ENCODE measurements around the gene SNRPD3.
"Not testable (repeated sequence)": the region's sequence is repeated elsewhere in the genome, so short reads cannot be mapped to it uniquely, and the experiment has no call there.

Gene SNRPD3

DNA sequence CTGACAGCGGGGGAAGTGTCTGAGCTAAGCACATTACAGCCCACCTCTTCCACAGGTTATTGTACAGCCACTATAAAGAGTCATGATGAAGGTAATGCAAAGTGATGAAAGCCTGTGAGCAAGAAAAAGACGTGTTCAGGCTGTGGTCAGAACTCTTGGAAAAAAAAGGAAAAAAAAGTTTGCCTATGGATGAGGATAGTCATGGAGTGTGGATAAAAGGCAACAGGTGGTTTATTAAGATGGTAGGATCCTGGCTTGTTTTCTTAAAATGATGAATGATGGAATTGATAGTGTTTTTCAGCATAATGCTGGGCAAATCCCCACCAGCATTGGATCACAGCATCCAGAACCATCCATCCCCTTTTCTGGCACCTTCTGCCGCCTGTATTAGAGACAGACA is 37.6 kb upstream of the SNRPD3 start:
- Histone ChIP-seq H3K27me3 (ENCODE audit: insufficient read depth, low read length) (no peaks in the 10 kb centered on the region), H3K36me3 (ENCODE audit: insufficient read depth, low read depth, low read length) (no peaks in the 10 kb centered on the region), H3K9me3 (ENCODE audit: insufficient read depth, low read depth, low read length) (no peaks in the 10 kb centered on the region), H3K27ac (ENCODE audit: low read length) (no peak overlapping the region), H3K9ac (ENCODE audit: low read depth, low read length) (no peak overlapping the region), H3K4me3 (ENCODE audit: low read length) (no peak overlapping the region), H3K4me1 (ENCODE audit: insufficient read depth, low read length) (peaks cover 7% of the 10 kb centered on the region; the same call in 1 of the 2 replicates)

DNA sequence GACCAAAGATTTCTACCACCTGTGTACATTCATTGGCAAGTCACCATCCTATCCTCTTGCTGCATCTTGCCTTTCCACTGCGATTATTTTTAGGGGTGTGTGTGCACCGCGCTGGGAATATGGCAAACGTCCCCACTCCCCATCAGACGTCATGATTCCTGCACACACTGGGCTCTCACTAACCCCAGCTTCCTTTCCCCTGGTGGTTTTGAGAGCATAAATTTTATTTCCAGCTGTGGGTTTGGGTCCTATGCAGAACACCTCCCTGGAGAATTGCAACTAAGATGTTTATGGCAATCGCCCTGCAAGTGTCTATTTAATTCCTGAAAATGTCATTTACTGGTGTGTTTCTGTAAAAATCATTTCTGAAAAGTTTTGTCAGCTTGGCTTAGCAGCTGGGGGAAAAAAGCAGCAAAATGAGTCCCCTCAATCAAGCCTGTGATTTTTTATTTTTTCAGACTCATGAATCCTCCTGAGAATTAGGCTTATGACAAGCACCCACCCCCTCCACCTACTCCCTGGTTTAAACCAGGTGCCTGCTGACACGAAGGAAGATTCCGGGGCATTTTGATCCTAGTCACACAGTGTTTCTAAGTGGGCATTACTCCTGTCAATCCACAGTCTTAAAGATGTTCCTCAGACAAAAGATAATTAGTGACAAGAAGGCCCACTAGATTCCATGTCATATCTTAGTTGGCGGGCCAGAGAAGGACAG is 36.9 kb upstream of the SNRPD3 start:
- H3K9ac ChIP-seq (ENCODE audit: low read depth, low read length), result no peak overlapping the region
- peaks cover 7% of the 10 kb centered on the region; the same call in 1 of the 2 replicates for H3K4me1 ChIP-seq (ENCODE audit: insufficient read depth, low read length)
- H3K27ac ChIP-seq (ENCODE audit: low read length), result no peak overlapping the region
- H3K9me3 ChIP-seq (ENCODE audit: insufficient read depth, low read depth, low read length), result no peaks in the 10 kb centered on the region
- H3K36me3 ChIP-seq (ENCODE audit: insufficient read depth, low read depth, low read length), result no peaks in the 10 kb centered on the region
- no peak overlapping the region for H3K4me3 ChIP-seq (ENCODE audit: low read length)
- no peaks in the 10 kb centered on the region for H3K27me3 ChIP-seq (ENCODE audit: insufficient read depth, low read length)

- Histone ChIP-seq H3K9ac (ENCODE audit: low read depth, low read length) (no peak overlapping the region), H3K4me3 (ENCODE audit: low read length) (no peak overlapping the region), H3K27me3 (ENCODE audit: insufficient read depth, low read length) (no peaks in the 10 kb centered on the region), H3K9me3 (ENCODE audit: insufficient read depth, low read depth, low read length) (no peaks in the 10 kb centered on the region), H3K27ac (ENCODE audit: low read length) (no peak overlapping the region), H3K36me3 (ENCODE audit: insufficient read depth, low read depth, low read length) (no peaks in the 10 kb centered on the region), H3K4me1 (ENCODE audit: insufficient read depth, low read length) (peaks cover 7% of the 10 kb centered on the region; the same call in 1 of the 2 replicates)
These were observed 36.3 kb upstream of the SNRPD3 start for GRCh38 chr22:24519496-24519895.

DNA sequence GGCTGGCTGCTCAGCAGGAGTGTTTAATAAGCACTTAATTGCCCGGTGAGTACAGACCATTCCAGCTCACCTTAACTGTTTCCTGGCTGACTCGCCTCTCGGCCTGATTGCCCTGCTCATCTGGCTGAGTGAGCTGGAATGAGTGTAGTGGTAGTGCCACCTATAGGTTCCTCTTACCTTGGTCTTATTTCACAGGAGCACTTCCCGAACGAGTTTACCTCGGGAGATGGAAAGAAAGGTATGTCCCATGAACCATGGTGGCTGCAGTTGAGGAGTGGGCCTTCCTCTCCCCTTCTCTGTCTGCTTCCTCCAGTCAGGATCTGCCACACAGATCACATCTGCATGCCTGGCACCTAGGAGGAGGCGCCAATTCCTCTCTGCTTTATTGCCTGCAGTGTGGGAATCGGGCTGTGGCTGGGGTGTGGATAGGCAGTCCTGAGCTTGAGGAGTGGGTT is 34.0 kb upstream of the SNRPD3 start:
- Histone ChIP-seq H3K27ac (ENCODE audit: low read length) (no peak overlapping the region), H3K4me1 (ENCODE audit: insufficient read depth, low read length) (0 out of 2 replicates have a peak, but pooled peaks cover 3% of the 10 kb centered on the region), H3K9ac (ENCODE audit: low read depth, low read length) (no peak overlapping the region), H3K36me3 (ENCODE audit: insufficient read depth, low read depth, low read length) (no peaks in the 10 kb centered on the region), H3K27me3 (ENCODE audit: insufficient read depth, low read length) (no peaks in the 10 kb centered on the region), H3K4me3 (ENCODE audit: low read length) (no peak overlapping the region), H3K9me3 (ENCODE audit: insufficient read depth, low read depth, low read length) (no peaks in the 10 kb centered on the region)

DNA sequence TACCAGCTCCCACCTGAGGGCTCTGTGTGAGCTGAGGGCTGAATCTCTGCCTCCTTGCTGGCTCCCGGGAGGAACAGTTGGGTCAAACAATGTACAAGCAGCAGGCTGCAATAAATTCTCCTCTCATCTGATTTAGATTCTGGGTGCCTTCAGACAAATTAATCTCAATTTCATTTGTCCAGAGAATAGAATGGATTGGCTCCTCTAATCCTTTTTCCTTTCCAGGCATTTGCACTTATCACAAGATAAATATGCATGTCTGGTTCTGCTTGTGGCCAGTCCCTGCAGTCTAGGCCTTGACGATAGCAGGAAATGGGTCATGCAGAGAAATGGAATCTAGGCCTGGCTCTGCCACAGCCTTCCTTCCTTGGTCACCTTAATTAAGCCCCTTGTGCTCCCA is 31.9 kb upstream of the SNRPD3 start:
- Histone ChIP-seq H3K9ac (ENCODE audit: low read depth, low read length) (no peak overlapping the region), H3K4me3 (ENCODE audit: low read length) (no peak overlapping the region), H3K9me3 (ENCODE audit: insufficient read depth, low read depth, low read length) (no peaks in the 10 kb centered on the region), H3K36me3 (ENCODE audit: insufficient read depth, low read depth, low read length) (no peaks in the 10 kb centered on the region), H3K4me1 (ENCODE audit: insufficient read depth, low read length) (0 out of 2 replicates have a peak, but pooled peaks cover 3% of the 10 kb centered on the region), H3K27ac (ENCODE audit: low read length) (no peak overlapping the region), H3K27me3 (ENCODE audit: insufficient read depth, low read length) (no peaks in the 10 kb centered on the region)

DNA sequence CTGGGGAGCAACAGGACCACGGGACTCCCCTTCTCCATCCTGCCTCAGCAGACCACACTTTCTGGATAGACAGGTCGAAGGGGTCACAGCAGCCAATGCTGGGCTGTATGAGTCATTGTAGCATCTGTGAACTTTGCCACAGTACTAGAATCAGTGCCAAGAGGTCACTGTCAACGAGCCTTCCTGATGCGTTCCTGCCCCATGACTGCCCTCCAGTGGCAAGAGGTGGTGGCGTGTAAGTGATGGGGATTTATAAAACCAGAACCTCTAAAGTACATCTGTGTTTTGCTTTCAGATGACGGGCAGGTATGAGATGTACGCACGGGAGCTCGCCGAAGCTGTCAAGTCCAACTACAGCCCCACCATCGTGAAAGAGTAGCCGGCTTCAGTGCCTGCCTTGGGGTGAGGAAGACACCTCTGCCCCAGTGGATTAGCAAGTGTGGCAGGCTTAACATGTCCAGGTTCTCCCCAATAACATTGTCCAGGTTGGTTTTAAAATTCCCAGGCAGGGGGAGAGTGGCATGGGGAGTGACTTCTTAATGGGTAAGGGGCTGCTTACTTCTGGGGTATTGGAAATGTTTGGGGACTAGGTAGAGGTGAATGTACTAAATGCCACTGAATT is 30.3 kb upstream of the SNRPD3 start:
- Histone ChIP-seq H3K4me3 (ENCODE audit: low read length) (no peak overlapping the region), H3K9me3 (ENCODE audit: insufficient read depth, low read depth, low read length) (no peaks in the 10 kb centered on the region), H3K4me1 (ENCODE audit: insufficient read depth, low read length) (0 out of 2 replicates have a peak, but pooled peaks cover 3% of the 10 kb centered on the region), H3K27me3 (ENCODE audit: insufficient read depth, low read length) (no peaks in the 10 kb centered on the region), H3K9ac (ENCODE audit: low read depth, low read length) (no peak overlapping the region), H3K27ac (ENCODE audit: low read length) (no peak overlapping the region), H3K36me3 (ENCODE audit: insufficient read depth, low read depth, low read length) (no peaks in the 10 kb centered on the region)

- Histone ChIP-seq H3K27me3 (ENCODE audit: insufficient read depth, low read length) (no peaks in the 10 kb centered on the region), H3K9me3 (ENCODE audit: insufficient read depth, low read depth, low read length) (no peaks in the 10 kb centered on the region), H3K9ac (ENCODE audit: low read depth, low read length) (no peak overlapping the region), H3K4me1 (ENCODE audit: insufficient read depth, low read length) (0 out of 2 replicates have a peak, but pooled peaks cover 3% of the 10 kb centered on the region), H3K4me3 (ENCODE audit: low read length) (no peak overlapping the region), H3K36me3 (ENCODE audit: insufficient read depth, low read depth, low read length) (no peaks in the 10 kb centered on the region), H3K27ac (ENCODE audit: low read length) (no peak overlapping the region)
These were observed 29.6 kb upstream of the SNRPD3 start for GRCh38 chr22:24526191-24526590.

DNA sequence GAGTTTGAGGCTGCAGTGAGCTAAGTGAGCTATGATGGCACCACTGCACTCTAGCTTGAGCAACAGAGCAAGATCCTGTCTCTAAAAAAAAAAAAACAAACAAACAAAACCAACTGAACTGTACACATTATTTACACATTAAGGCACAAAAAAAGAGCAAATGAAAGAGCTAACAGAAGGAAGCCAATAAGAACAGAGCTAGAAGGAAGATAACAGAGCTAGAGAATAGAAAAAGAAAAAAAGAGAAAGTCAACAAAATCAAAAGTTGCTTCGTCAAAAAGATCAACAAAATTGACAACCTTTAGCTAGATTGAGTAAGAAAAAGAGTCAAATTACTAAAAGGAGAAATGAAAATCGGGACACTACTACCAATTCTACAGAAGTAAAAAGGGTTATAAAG is 25.9 kb upstream of the SNRPD3 start:
- no peaks in the 10 kb centered on the region for H3K4me1 ChIP-seq (ENCODE audit: insufficient read depth, low read length)

GRCh38 chr22:24530968-24531367 is 24.8 kb upstream of the SNRPD3 start:
- H3K36me3 ChIP-seq (ENCODE audit: insufficient read depth, low read depth, low read length); H3K4me1 ChIP-seq (ENCODE audit: insufficient read depth, low read length); H3K4me3 ChIP-seq (ENCODE audit: low read length); H3K27me3 ChIP-seq (ENCODE audit: insufficient read depth, low read length); H3K27ac ChIP-seq (ENCODE audit: low read length); H3K9me3 ChIP-seq (ENCODE audit: insufficient read depth, low read depth, low read length); H3K9ac ChIP-seq (ENCODE audit: low read depth, low read length): not testable (repeated sequence)

More for the DNA sequence above, 25.9 kb upstream of the SNRPD3 start:
- Histone ChIP-seq H3K27ac (ENCODE audit: low read length) (no peak overlapping the region), H3K36me3 (ENCODE audit: insufficient read depth, low read depth, low read length) (no peaks in the 10 kb centered on the region), H3K27me3 (ENCODE audit: insufficient read depth, low read length) (no peaks in the 10 kb centered on the region), H3K4me3 (ENCODE audit: low read length) (no peak overlapping the region), H3K9ac (ENCODE audit: low read depth, low read length) (no peak overlapping the region), H3K9me3 (ENCODE audit: insufficient read depth, low read depth, low read length) (no peaks in the 10 kb centered on the region)

GRCh38 chr22:24532075-24532474 is 23.7 kb upstream of the SNRPD3 start:
- Histone ChIP-seq H3K4me1 (ENCODE audit: insufficient read depth, low read length) (no peaks in the 10 kb centered on the region), H3K9me3 (ENCODE audit: insufficient read depth, low read depth, low read length) (no peaks in the 10 kb centered on the region), H3K4me3 (ENCODE audit: low read length) (no peak overlapping the region), H3K27me3 (ENCODE audit: insufficient read depth, low read length) (no peaks in the 10 kb centered on the region), H3K36me3 (ENCODE audit: insufficient read depth, low read depth, low read length) (no peaks in the 10 kb centered on the region), H3K27ac (ENCODE audit: low read length) (no peak overlapping the region), H3K9ac (ENCODE audit: low read depth, low read length) (no peak overlapping the region)

DNA sequence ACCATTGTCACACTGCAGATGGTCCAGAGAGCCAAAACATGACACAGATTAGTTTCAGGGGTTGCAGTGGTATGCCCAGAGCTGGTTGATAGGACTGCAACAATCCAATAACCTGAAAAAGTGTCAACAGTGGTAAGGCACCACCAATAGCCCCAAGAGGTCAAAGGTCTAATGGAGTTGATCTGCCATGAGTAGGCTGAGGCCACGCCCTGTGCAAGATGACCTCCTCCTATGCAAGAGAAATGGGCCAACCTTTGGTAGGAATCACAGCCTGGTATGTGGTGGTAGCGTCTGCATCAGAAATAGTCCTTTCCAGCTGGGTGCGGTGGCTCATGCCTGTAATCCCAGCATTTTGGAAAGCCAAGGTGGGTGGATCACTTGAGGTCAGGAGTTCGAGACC is 20.5 kb upstream of the SNRPD3 start:
- no peak overlapping the region for H3K9ac ChIP-seq (ENCODE audit: low read depth, low read length)
- H3K27me3 ChIP-seq (ENCODE audit: insufficient read depth, low read length), result no peaks in the 10 kb centered on the region
- no peak overlapping the region for H3K27ac ChIP-seq (ENCODE audit: low read length)
- H3K4me3 ChIP-seq (ENCODE audit: low read length), result no peak overlapping the region
- peaks cover 6% of the 10 kb centered on the region; the same call in 1 of the 2 replicates for H3K36me3 ChIP-seq (ENCODE audit: insufficient read depth, low read depth, low read length)
- no peaks in the 10 kb centered on the region for H3K4me1 ChIP-seq (ENCODE audit: insufficient read depth, low read length)
- H3K9me3 ChIP-seq (ENCODE audit: insufficient read depth, low read depth, low read length), result no peaks in the 10 kb centered on the region

DNA sequence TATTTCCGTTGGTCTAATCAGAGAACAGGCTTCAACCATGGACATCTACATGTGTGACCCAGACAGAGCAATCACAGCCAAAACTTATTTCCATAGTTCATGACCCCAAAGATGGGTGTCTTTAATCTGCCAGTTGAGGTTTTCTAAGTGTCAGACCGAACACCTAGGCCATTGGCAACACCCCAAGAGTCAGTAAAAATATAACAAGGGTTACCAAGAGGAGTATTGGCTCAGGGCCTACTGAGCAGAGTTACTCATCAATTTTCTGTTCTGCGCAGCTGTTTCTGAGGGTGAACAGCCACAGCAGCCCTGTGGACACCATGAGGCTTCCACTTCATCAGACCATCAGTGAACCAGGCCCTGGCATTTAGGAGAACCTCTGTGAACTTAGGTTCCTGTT is 19.7 kb upstream of the SNRPD3 start:
- no peak overlapping the region for H3K4me3 ChIP-seq (ENCODE audit: low read length)
- no peak overlapping the region for H3K9ac ChIP-seq (ENCODE audit: low read depth, low read length)
- H3K36me3 ChIP-seq (ENCODE audit: insufficient read depth, low read depth, low read length), result peaks cover 13% of the 10 kb centered on the region
- no peaks in the 10 kb centered on the region for H3K27me3 ChIP-seq (ENCODE audit: insufficient read depth, low read length)
- no peaks in the 10 kb centered on the region for H3K4me1 ChIP-seq (ENCODE audit: insufficient read depth, low read length)
- no peaks in the 10 kb centered on the region for H3K9me3 ChIP-seq (ENCODE audit: insufficient read depth, low read depth, low read length)
- no peak overlapping the region for H3K27ac ChIP-seq (ENCODE audit: low read length)

All from iPS-20b (cell line).